Muscle layer of colon (tissue), 2 donors: Measurements from ENCODE around the gene MPP2.

Source experiments
- H3K27ac ChIP-seq: one replicate; pipeline ENCODE4 v1.7.0; 2013; ENCODE audit warnings: low read depth, mild to moderate bottlenecking, low read length, moderate library complexity
- H3K27me3 ChIP-seq, 2 donors: one replicate each; pipeline ENCODE4 v1.7.0; 2013; ENCODE audit warnings: low read length in 2 of 2, mild to moderate bottlenecking in 2 of 2; ENCODE audit not compliant: insufficient read depth in 2 of 2, control insufficient read depth in 1 of 2
- H3K36me3 ChIP-seq: one replicate; pipeline ENCODE4 v1.7.0; 2013; ENCODE audit warnings: mild to moderate bottlenecking, low read length; ENCODE audit not compliant: insufficient read depth
- H3K4me1 ChIP-seq: one replicate; pipeline ENCODE4 v1.7.0; 2013; ENCODE audit warnings: mild to moderate bottlenecking, low read length; ENCODE audit not compliant: insufficient read depth
- H3K4me3 ChIP-seq, 2 donors: one replicate each; pipeline ENCODE4 v1.7.0; 2013; ENCODE audit warnings: low read length in 2 of 2, low read depth in 1 of 2, mild to moderate bottlenecking in 1 of 2, moderate library complexity in 1 of 2
- H3K9ac ChIP-seq: one replicate; pipeline ENCODE4 v1.7.0; 2013; ENCODE audit warnings: low read length
- H3K9me3 ChIP-seq: one replicate; pipeline ENCODE4 v1.7.0; 2013; ENCODE audit warnings: mild to moderate bottlenecking, low read length
- donor health status: abdominal sarcoma.
- donor health status: Adenocarcinoma of cecum.

Gene MPP2

GRCh38 chr17:43912635-43913304 is 5.4 kb upstream of the MPP2 start:
- Histone ChIP-seq H3K9ac (no peak overlapping the region), H3K4me1 (no peaks in the 10 kb centered on the region), H3K27ac (no peak overlapping the region), H3K4me3 (no peak overlapping the region), H3K9me3 (no peaks in the 10 kb centered on the region), H3K36me3 (no peaks in the 10 kb centered on the region), H3K27me3 (peaks cover 0 to 7% of the 10 kb centered on the region in 2 donors)

- no peaks in the 10 kb centered on the region for H3K4me1 ChIP-seq
- no peak overlapping the region for H3K27ac ChIP-seq
- H3K9me3 ChIP-seq = no peaks in the 10 kb centered on the region
- H3K4me3 ChIP-seq = no peak overlapping the region
- no peaks in the 10 kb centered on the region for H3K36me3 ChIP-seq
- H3K9ac ChIP-seq = no peak overlapping the region
- no peaks in the 10 kb centered on the region for H3K27me3 ChIP-seq
Observed at GRCh38 chr17:43911904-43912303, 4.6 kb upstream of the MPP2 start.

- Histone ChIP-seq H3K9ac (no peak overlapping the region), H3K4me1 (peaks cover 14% of the 10 kb centered on the region), H3K4me3 (no peak overlapping the region), H3K36me3 (no peaks in the 10 kb centered on the region), H3K27me3 (no peaks in the 10 kb centered on the region), H3K27ac (no peak overlapping the region), H3K9me3 (no peaks in the 10 kb centered on the region)
Observed at GRCh38 chr17:43909537-43910231, 2.3 kb upstream of the MPP2 start.

- H3K4me3 ChIP-seq = peak overlapping the region; percentile 83 to 87
- H3K9ac ChIP-seq = peak overlapping the region; percentile 94
- H3K27me3 ChIP-seq = no peaks in the 10 kb centered on the region
- H3K9me3 ChIP-seq = no peaks in the 10 kb centered on the region
- H3K27ac ChIP-seq = peak overlapping the region; percentile 95
- H3K4me1 ChIP-seq = peaks cover 14% of the 10 kb centered on the region
- peaks cover 13% of the 10 kb centered on the region for H3K36me3 ChIP-seq
Observed at GRCh38 chr17:43907998-43908721, 824 bp upstream of the MPP2 start.

GRCh38 chr17:43906951-43907424 is 348 bp downstream of the MPP2 start:
- peaks cover 14% of the 10 kb centered on the region for H3K4me1 ChIP-seq
- H3K27ac ChIP-seq = peak overlapping the region; percentile 95
- H3K27me3 ChIP-seq = no peaks in the 10 kb centered on the region
- H3K36me3 ChIP-seq = peaks cover 13% of the 10 kb centered on the region
- peak overlapping the region; percentile 83 to 87 for H3K4me3 ChIP-seq
- H3K9ac ChIP-seq = peak overlapping the region; percentile 94
- no peaks in the 10 kb centered on the region for H3K9me3 ChIP-seq

- Histone ChIP-seq H3K4me1 (peaks cover 14% of the 10 kb centered on the region), H3K9ac (peak overlapping the region; percentile 94), H3K27ac (peak overlapping the region; percentile 95), H3K9me3 (no peaks in the 10 kb centered on the region), H3K36me3 (peaks cover 13% of the 10 kb centered on the region), H3K27me3 (no peaks in the 10 kb centered on the region), H3K4me3 (peak overlapping the region; percentile 83 to 87)
Observed at GRCh38 chr17:43905985-43906852, 1.1 kb downstream of the MPP2 start.

GRCh38 chr17:43905400-43905984 is 1.8 kb downstream of the MPP2 start:
- H3K9ac ChIP-seq = peak overlapping the region; percentile 94
- H3K27ac ChIP-seq = peak overlapping the region; percentile 95
- no peaks in the 10 kb centered on the region for H3K27me3 ChIP-seq
- H3K4me1 ChIP-seq = peaks cover 20% of the 10 kb centered on the region
- H3K4me3 ChIP-seq = peak overlapping the region in 1 of 2 donors; percentile 87
- no peaks in the 10 kb centered on the region for H3K9me3 ChIP-seq
- H3K36me3 ChIP-seq = peaks cover 13% of the 10 kb centered on the region

GRCh38 chr17:43901861-43902589 is 5.3 kb downstream of the MPP2 start:
- no peak overlapping the region for H3K9ac ChIP-seq
- H3K27me3 ChIP-seq = no peaks in the 10 kb centered on the region
- H3K4me3 ChIP-seq = no peak overlapping the region
- peaks cover 28% of the 10 kb centered on the region for H3K4me1 ChIP-seq
- H3K36me3 ChIP-seq = peaks cover 24% of the 10 kb centered on the region
- no peaks in the 10 kb centered on the region for H3K9me3 ChIP-seq
- H3K27ac ChIP-seq = no peak overlapping the region

- no peaks in the 10 kb centered on the region for H3K9me3 ChIP-seq
- H3K4me1 ChIP-seq = peaks cover 24% of the 10 kb centered on the region
- H3K36me3 ChIP-seq = peaks cover 31% of the 10 kb centered on the region
- H3K27me3 ChIP-seq = no peaks in the 10 kb centered on the region
- H3K4me3 ChIP-seq = peak overlapping the region; percentile 37 to 68
- H3K9ac ChIP-seq = no peak overlapping the region
- H3K27ac ChIP-seq = no peak overlapping the region
Observed at GRCh38 chr17:43900858-43901754, 6.2 kb downstream of the MPP2 start.
